ENCODE data around the gene GAPDH.
"Not testable (repeated sequence)": the region's sequence is repeated elsewhere in the genome, so short reads cannot be mapped to it uniquely, and the experiment has no call there.

The GAPDH gene

DNA sequence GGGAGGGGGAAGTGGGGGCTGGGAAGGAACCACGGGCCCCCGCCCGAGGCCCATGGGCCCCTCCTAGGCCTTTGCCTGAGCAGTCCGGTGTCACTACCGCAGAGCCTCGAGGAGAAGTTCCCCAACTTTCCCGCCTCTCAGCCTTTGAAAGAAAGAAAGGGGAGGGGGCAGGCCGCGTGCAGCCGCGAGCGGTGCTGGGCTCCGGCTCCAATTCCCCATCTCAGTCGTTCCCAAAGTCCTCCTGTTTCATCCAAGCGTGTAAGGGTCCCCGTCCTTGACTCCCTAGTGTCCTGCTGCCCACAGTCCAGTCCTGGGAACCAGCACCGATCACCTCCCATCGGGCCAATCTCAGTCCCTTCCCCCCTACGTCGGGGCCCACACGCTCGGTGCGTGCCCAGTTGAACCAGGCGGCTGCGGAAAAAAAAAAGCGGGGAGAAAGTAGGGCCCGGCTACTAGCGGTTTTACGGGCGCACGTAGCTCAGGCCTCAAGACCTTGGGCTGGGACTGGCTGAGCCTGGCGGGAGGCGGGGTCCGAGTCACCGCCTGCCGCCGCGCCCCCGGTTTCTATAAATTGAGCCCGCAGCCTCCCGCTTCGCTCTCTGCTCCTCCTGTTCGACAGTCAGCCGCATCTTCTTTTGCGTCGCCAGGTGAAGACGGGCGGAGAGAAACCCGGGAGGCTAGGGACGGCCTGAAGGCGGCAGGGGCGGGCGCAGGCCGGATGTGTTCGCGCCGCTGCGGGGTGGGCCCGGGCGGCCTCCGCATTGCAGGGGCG lies at the start of gene GAPDH:
GAPDH (plus strand) TSS at position 595 of the 772 bp plus-strand sequence. CDS start 316 bp downstream, outside the sequence.
- DNase-seq = peak; percentile 75

DNA sequence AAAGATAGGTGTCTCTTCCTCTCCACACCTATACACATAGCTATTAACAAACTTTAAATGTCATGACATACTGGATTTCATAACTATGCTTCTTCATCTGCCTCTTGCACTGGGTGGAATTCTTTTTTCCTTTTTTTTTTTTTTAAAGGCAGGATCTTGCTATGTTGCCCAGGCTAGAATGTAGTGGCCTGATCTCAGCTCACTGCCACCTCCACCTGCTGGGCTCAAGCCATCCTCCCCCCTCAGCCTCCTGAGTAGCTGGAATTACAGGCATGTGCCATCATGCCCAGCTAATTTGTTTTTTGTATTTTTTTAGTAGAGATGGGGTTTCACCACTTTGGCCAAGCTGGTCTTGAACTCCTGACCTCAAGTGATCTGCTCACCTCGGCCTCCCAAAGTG lies 46.1 kb upstream of the GAPDH start:
- DNase-seq = no peak

GRCh38 chr12:6489449-6489848 lies 44.9 kb upstream of the GAPDH start:
- no peak for DNase-seq

GRCh38 chr12:6490673-6491072 lies 43.6 kb upstream of the GAPDH start:
- not testable (repeated sequence) for DNase-seq

DNA sequence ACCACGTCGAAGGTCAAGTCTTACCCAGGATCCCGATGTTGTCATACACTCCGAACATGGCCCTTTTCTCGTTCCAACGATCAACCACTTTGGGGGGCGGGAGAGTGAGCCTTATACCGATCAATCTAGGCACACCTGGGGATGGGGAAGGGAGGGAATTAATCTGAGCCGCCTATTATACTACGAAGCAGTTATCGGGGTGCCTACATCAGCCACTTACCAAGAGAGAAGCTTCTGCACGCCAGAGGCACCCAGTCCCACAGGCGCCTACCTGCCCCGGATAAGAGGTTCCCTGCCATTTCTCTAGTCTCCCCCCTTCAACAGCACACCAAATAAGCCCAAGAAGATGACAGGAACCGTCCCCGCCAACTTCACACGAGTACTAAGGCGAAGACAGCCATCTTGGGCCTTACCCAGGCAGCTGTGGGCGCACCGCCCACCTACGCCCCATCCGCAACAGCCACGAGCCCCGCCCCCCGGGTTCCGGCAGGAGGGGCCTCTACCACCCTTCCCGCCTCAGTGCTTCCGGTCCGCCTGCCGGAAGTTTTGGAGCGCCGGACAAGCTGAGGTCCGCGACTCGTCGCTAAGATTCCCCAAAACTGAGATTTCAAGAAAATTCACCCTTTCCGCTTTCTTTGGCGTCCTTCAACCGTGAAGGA lies 41.4 kb upstream of the GAPDH start, which contains the start of gene MRPL51:
MRPL51 (minus strand) TSS at position 425 of the 659 bp plus-strand sequence; CDS start at position 299, 126 bp downstream.
- peak; percentile 93 for DNase-seq

DNA sequence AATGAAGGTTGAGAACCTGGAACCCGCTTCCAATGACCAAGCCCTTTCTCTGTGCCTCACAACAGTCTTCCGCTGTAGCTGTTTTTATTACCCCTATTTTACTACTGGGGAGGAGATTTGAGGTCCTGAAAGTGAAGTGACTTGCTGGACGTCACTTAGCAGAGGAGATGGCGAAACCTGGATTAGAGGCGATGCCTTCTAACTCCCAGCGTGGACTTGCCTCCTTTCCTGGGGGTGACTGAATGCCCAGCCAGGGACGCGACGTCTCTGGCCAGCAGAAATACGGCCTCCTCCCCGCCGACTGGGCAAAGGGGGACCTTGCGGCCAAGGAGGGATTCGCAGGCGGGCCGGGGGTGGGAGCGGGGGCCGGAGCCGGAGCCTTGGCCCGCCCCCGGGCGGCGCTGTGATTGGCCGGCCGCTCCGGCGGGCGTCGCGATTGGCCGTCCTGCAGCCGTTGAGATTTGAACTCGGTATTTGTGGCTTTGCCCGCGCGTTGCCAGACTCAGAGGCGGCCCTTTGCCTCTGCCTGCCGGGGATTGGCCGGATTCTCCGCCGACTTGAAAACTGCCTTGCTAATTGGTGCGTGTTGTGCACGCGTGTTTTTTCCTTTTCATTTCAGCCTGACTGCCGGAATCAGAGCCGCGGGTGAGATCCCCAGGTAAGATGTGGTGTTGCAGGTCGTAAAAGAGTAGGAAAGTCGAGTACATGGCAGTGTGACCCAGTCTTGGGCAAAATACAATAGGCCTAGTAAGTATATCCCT lies 40.6 kb upstream of the GAPDH start, which contains the start of gene NCAPD2:
NCAPD2 (plus strand) TSS at position 606 of the 761 bp plus-strand sequence. CDS start 997 bp downstream, outside the sequence.
- peak; percentile 92 for DNase-seq

DNA sequence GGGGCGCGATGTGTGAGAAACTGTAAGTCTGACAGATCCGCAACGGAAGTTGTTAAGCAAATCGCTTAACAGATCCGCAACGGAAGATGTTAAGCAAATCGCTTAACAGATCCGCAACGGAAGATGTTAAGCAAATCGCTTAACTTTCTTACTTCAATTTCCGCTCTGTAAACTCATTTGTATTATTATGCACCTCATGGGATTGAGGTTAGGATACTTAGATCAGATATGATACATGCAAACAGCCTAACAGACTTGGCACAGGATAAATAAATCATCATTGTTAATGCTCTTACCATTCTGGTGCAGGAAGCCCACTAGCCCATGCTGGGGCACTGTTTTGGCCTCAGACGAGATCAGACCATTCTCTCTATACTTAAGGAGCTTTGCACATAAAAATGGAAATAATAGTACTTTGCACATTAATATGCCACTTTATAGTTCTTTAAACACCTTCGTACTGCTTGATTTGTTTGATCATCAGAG lies 40.0 kb upstream of the GAPDH start:
- no peak for DNase-seq

- DNase-seq = no peak
Measured at GRCh38 chr12:6494968-6495367, 39.3 kb upstream of the GAPDH start.

DNA sequence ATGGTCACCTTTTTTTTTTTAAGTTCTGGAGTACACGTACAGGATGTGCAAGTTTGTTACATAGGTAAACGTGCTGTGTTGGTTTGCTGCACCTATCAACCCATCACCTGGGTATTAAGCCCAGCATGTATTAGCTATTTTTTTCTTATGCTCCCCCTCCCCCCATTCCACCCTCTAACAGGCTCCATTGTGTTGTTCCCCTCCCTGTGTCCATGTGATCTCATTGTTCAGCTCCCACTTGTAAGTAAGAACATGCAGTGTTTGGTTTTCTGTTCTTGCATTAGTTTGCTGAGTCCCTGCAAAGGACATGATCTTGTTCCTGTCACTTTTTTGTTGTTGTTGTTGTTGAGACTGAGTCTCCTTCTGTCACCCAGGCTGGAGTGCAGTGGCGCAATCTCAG lies 37.0 kb upstream of the GAPDH start:
- not testable (repeated sequence) for DNase-seq

GRCh38 chr12:6500466-6500865 lies 33.9 kb upstream of the GAPDH start:
- DNase-seq = no peak

GRCh38 chr12:6507102-6507998 lies 27.0 kb upstream of the GAPDH start:
- DNase-seq = no peak

GRCh38 chr12:6508087-6508486 lies 26.2 kb upstream of the GAPDH start:
- DNase-seq = no peak

GRCh38 chr12:6520186-6520585 lies 14.1 kb upstream of the GAPDH start:
- no peak for DNase-seq

DNA sequence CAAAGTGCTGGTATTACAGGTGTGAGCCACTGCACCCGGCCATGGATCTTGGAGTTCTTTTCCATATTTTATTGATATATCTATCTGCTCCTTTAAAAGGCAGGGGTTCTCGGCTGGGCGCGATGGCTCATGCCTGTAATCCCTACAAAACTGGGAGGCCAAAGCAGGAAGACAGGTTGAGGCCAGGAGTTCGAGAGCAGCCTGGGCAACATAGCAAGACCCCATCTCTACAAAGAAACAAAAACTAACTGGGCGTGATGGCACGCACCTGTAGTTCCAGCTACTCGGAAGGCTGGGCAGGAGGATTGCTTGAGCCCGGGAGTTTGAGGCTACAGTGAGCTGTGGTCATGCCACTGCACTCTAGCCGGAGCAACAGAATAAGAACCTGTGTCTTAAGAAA lies 12.1 kb upstream of the GAPDH start:
- no peak for DNase-seq

GRCh38 chr12:6523708-6524107 lies 10.6 kb upstream of the GAPDH start:
- DNase-seq = no peak

DNA sequence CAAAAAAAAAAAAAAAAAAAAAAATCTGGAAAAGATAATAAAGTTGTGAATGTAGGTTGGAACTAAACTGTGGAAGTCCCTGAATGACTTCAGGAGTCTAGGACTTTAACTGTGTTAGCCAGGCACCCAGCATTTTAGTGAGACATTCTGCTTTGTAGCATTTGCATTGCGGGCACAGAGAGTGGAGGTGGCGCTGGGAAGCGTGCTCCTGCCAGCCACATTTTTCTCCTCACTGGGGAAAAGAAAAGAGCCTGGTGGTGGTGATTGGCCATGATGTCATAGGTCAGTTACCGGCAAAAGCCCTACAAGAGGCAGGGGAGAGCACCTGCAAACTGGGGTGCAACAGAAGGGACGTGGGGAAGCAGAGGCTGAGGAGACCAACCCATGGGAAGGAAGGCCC lies 9.7 kb upstream of the GAPDH start:
- DNase-seq = no peak

DNA sequence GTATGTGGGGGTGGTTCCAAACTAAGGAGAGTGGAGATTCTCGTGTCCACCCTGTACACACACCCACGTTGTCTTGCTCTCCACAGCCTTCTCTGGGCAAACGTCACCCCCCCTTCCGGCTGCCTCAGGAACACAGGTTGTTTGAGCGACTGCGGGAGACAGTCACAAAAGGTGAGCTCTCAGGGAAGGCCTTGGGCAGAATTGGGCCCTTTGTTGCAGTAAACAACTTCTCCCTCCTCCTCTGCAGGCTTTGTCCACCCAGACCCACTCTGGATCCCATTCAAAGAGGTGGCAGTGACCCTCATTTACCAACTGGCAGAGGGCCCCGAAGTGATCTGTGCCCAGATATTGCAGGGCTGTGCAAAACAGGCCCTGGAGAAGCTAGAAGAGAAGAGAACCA lies 8.1 kb upstream of the GAPDH start:
- DNase-seq = no peak

DNA sequence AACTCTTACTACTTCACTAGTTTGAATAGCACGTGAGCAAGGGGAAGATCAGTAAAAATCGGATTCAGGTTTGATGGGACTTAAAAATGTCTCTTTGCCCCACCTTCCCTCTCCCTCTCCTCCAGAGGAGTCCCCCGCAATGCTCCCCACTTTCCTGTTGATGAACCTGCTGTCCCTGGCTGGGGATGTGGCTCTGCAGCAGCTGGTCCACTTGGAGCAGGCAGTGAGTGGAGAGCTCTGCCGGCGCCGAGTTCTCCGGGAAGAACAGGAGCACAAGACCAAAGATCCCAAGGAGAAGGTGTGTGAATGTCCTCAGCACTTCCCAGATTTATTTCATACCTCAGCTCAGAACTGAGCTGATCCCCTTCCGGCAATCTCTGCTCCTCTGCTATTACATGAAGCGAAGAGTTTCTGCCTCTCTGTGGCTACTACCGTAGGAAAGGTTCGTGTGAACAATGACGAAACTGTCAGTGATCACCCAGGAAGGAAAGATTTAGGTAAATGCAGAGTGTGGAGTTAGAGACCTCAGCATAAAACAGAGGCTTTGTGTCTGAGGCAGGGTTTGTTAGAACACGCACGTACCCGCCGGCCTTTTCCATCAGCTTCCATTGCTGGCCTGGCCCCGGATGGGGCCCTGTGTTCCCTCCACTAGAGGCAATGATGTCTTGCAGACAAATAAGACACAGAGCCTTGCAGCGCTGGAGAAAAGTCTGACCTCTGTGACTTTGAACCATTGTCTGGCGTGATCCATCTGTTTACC lies 7.4 kb upstream of the GAPDH start:
- no peak for DNase-seq

- no peak for DNase-seq
Measured at GRCh38 chr12:6527711-6528110, 6.6 kb upstream of the GAPDH start.

- no peak for DNase-seq
Measured at GRCh38 chr12:6528539-6529235, 5.6 kb upstream of the GAPDH start.

DNA sequence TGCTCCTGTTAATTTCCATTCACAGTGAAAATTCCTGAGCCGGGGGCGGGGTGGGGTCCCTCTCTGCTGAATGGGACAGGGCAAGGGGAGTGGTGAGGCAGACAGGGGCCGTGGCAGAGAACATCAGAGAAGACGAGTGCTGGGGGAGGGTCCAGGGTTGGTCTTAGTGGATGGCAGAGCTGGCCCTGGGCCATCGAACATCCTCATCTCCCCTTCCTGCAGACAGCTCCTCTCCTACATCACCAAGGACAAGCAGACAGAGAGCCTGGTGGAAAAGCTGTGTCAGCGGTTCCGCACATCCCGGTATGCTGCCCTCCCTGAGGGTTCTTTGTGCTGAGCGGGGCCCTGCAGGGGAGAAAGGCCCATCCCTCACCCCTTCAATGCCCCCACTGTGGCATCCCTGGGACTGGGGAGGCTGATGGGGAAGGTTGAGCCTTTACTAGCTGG lies 5.0 kb upstream of the GAPDH start:
- DNase-seq = no peak
